Dermis lymphatic vessel endothelial cell (primary cell): Measurements from ENCODE around the gene PKMYT1. TPM values are rescaled to one million over a fixed set of nuclear protein-coding genes. Genes with fewer than 3 reads are reported as not detected.

Experiments used
- total RNA-seq: library from RNA; depleted of rRNA; stranded (reverse); fragments of >200 nt; gene quantifications from 2 replicates; pipeline ENCODE4 v1.2.1, GENCODE V29; 2014

The PKMYT1 gene
- total RNA-seq, result 0.60 and 0.98 TPM in 2 replicates

GRCh38 chr16:2980227-2981176 lies at the start of gene PKMYT1:
PKMYT1 (minus strand) TSS chr16:2980446; CDS start chr16:2979657, 789 bp downstream.

GRCh38 chr16:3023669-3024478 lies 43.6 kb upstream of the PKMYT1 start, which contains the start of the genes HCFC1R1 and THOC6:
HCFC1R1 (minus strand) TSS chr16:3023942; CDS start chr16:3023941, 1 bp downstream.
THOC6 (plus strand) TSS chr16:3024035; CDS start chr16:3024327, 292 bp downstream.

DNA sequence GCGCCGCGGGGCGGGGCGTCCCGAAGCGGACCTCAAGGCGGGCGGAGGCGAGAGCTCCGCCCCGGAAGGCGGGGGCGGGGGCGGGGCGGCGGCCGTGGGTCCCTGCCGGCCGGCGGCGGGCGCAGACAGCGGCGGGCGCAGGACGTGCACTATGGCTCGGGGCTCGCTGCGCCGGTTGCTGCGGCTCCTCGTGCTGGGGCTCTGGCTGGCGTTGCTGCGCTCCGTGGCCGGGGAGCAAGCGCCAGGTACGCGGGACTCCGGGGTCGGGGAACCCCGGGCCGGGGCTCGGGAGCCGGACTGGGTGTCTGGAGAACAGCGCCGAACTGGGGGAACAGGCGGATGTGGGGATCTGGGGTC lies 40.0 kb upstream of the PKMYT1 start, which contains the start of gene TNFRSF12A:
TNFRSF12A (plus strand) TSS at position 122 of the 357 bp plus-strand sequence; CDS start at position 152, 30 bp downstream.

DNA sequence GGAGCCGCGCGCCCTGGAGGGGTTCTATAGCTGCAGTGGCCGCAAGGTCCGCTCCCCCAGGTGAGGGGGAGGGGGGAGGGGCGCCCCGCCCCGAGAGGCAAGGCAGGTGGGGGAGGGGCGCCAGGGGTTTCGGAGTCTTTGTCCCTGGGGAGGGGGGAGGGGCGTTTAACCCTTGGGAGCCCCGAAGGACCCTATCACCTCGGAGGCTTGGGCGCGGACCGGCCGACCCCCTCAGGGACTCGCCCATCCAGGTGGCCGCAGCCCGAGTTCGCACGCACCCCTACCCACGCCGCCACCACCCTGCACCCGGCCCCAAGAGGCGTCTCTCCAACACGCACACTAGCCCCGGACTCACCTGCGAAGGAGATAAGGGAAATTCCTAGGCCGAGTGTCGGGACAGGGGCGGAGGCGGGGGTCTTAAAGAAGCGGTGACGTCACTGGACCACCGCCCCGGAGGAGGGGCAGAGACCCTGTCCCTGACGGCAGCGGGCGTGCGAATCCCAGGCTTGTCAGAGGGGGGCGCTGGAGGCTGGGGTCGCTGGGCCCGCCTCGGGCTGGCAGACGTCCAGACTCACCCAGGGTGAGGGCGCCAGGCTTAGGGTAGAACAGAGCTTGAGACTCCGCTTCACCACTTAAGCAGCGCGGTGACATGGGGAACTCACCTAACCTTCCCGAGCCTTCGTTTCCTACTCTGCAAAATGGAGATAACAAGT lies 37.7 kb upstream of the PKMYT1 start, which contains the start of gene CLDN6:
CLDN6 (minus strand) TSS at position 390 of the 713 bp plus-strand sequence. CDS start 2,162 bp downstream, outside the sequence.

GRCh38 chr16:3012828-3013420 lies 32.7 kb upstream of the PKMYT1 start, which contains the start of gene CLDN9:
CLDN9 (plus strand) TSS chr16:3012923; CDS start chr16:3013363, 440 bp downstream.

GRCh38 chr16:2968738-2969544 lies 11.3 kb downstream of the PKMYT1 start, which contains the start of gene PAQR4:
PAQR4 (plus strand) TSS chr16:2969348; CDS start chr16:2969675, 327 bp downstream.

DNA sequence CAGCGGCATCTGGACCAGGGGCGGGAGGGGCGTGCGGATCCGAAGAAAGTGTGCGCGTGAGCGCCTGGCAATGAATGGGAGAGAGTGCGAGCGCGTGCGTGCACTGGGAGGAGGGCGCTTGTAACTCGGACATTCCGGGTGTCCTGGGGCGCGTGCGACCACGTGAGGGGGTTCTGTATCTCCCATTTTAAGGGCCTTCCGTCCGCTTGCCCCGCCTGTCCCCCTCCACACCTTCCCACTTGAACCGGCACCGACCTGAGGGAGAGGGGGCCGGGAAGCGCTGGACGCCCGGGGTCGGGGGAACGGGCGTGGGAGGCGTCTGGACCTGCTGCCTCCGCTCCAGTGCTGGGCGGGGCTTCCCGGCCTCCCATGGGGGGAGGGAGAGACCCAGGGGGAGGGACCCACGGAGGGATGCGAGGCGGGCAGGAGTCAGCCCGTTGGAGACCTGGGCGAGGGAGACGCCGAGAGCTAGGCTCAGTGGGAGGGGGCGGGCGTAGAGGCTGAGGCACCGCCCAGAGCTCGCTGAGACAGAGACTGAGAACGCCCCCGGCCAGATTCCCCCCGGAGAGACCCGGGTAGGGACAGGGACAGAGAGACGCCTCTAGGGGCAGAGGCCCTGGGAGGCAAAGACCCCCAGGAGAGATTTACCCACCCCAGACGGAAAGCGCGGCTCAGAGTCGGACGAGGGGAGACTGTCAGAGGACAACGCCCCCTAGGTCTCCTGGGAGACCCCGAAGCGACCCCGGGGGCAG lies 16.3 kb downstream of the PKMYT1 start, which contains the start of gene KREMEN2:
KREMEN2 (plus strand) TSS at position 553 of the 752 bp plus-strand sequence. CDS start 246 bp downstream, outside the sequence.

Other genes with a start within 250 kb of the PKMYT1 start
- 32.2 and 35.8 TPM in 2 replicates for gene SRRM2, start 227.8 kb downstream of the PKMYT1 start, total RNA-seq
- gene ELOB, start 203.2 kb downstream of the PKMYT1 start, total RNA-seq, result 231 and 332 TPM in 2 replicates
- gene PRSS33, start 192.9 kb downstream of the PKMYT1 start, total RNA-seq, result not detected in 2 replicates
- not detected in 2 replicates for gene PRSS41, start 182.0 kb downstream of the PKMYT1 start, total RNA-seq
- 0.65 and 1.1 TPM in 2 replicates for gene PRSS21, start 163.2 kb downstream of the PKMYT1 start, total RNA-seq
- gene ZG16B, start 150.1 kb downstream of the PKMYT1 start, total RNA-seq, result 0.09 TPM in 1 of 2 replicates, not detected in the other
- gene PRSS22, start 122.3 kb downstream of the PKMYT1 start, total RNA-seq, result not detected in 2 replicates
- 28.8 and 32.3 TPM in 2 replicates for gene FLYWCH2, start 97.2 kb downstream of the PKMYT1 start, total RNA-seq
- gene FLYWCH1, start 68.5 kb downstream of the PKMYT1 start, total RNA-seq, result 18.4 and 19.9 TPM in 2 replicates
- gene KREMEN2, start 16.2 kb downstream of the PKMYT1 start, total RNA-seq, result under 0.01 TPM in 1 of 2 replicates, not detected in the other
- gene PAQR4, start 11.1 kb downstream of the PKMYT1 start, total RNA-seq, result 2.5 and 2.7 TPM in 2 replicates
- not detected in 2 replicates for gene CLDN9, start 32.5 kb upstream of the PKMYT1 start, total RNA-seq
- gene CLDN6, start 37.7 kb upstream of the PKMYT1 start, total RNA-seq, result not detected in 2 replicates
- gene TNFRSF12A, start 39.9 kb upstream of the PKMYT1 start, total RNA-seq, result 15.0 and 30.8 TPM in 2 replicates
- gene HCFC1R1, start 43.5 kb upstream of the PKMYT1 start, total RNA-seq, result 2.4 TPM in 2 replicates
- gene THOC6, start 43.6 kb upstream of the PKMYT1 start, total RNA-seq, result 14.7 and 21.3 TPM in 2 replicates
- not detected in 2 replicates for gene BICDL2, start 56.5 kb upstream of the PKMYT1 start, total RNA-seq
- under 0.01 TPM in 1 of 2 replicates, not detected in the other for gene MMP25, start 66.1 kb upstream of the PKMYT1 start, total RNA-seq
- 5.2 and 9.9 TPM in 2 replicates for gene IL32, start 85.2 kb upstream of the PKMYT1 start, total RNA-seq
- gene ZSCAN10, start 118.8 kb upstream of the PKMYT1 start, total RNA-seq, result not detected in 2 replicates
- gene ZNF205, start 132.1 kb upstream of the PKMYT1 start, total RNA-seq, result 10.6 and 13.4 TPM in 2 replicates
- 2.7 and 4.3 TPM in 2 replicates for gene ZNF213, start 154.6 kb upstream of the PKMYT1 start, total RNA-seq
- gene OR1F1, start 207.8 kb upstream of the PKMYT1 start, total RNA-seq, result not detected in 2 replicates